Measurements from ENCODE around the gene SLC5A5.

Gene SLC5A5

DNA sequence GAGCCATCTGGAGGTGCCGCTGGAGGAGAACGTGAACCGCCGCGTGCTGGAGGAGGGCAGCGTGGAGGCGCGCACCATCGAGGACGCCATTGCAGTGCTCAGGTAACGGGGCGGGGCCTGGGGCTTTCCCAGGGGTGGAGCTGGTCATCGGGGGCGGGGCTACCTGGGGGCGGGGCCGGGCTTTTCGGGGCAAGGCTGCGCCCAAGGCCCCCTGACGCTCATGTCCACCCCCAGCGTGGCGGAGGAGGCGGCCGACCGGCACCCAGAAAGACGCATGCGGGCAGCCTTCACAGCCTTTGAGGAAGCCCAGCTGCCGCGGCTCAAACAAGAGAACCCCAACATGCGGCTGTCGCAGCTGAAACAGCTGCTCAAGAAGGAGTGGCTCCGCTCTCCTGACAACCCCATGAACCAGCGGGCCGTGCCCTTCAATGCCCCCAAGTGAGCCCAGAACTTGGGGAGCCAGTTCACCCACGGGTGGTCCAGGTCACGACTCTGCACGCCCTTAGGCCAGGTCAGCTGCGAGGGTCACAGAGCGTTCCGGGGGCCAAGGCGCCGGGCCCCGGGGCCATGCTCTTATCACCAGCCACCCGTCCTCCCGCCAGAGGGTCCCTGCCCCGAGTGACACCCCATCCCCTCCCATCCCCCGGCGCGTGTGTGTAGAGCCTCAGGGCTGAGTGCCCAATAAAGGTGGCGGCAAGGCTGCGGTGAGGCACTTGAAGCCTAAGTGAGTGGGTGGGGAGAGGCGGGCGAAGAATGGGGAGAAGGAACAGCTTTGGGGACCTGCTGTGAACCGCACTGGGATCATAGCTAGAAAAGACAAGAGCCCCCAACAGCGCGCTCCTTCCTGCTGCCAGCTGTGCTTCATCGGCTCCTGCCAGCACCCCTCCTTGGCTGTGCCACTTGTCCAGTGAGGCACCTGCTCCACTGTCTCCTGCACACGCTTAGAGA, 71.8 kb downstream of the SLC5A5 start:
- Mint-ChIP-seq H3K9me3 (ENCODE audit: low read depth) (no peaks in the 10 kb centered on the region), H3K4me1 (ENCODE audit: low read depth) (peaks cover 17% of the 10 kb centered on the region), H3K4me3 (no peak overlapping the region), H3K27me3 (no peaks in the 10 kb centered on the region), H3K36me3 (no peaks in the 10 kb centered on the region), H3K27ac (no peak overlapping the region)

DNA sequence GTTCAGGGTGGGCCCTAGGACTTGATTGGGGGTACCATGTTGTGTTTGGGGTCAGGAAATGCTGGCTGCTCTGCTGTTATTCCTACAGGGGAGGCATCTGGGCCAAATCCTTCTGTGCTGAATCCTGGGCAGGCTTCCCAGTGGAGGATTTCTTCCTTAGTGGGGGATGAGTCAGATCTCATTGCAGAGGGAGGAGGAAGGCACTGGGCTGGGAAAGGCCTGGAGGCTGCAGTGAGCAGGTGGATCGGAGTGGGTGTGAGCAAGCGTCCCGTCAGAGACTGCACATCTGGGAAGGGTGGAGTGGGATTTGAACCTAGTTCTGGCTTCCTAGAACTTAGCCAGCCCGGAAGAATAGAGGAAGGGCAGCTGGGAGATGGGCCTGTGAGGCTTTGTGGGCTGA, 72.6 kb downstream of the SLC5A5 start:
- H3K27ac Mint-ChIP-seq = no peak overlapping the region

More for the DNA sequence above, 72.6 kb downstream of the SLC5A5 start:
- Mint-ChIP-seq H3K9me3 (ENCODE audit: low read depth) (no peaks in the 10 kb centered on the region), H3K36me3 (no peaks in the 10 kb centered on the region), H3K27me3 (peaks cover 2% of the 10 kb centered on the region), H3K4me3 (no peak overlapping the region), H3K4me1 (ENCODE audit: low read depth) (peaks cover 23% of the 10 kb centered on the region)

Measured in activated naive CD8-positive, alpha-beta T cell (primary cell).